HL-60 (cell line): Measurements from ENCODE around the gene EXOC4.

Source experiments
- DNase-seq, 2 experiments: peaks; one replicate each; pipeline ENCODE4 v3.0.0-alpha.2; 2010 to 2020; ENCODE audit warnings: low read depth in 1 of 2, low spot score in 1 of 2
- H3K27ac ChIP-seq: fragments of 250-450 bp; sonication (Bioruptor Pico); replicated peaks from 2 replicates; pipeline ENCODE4 v1.5.1; 2020; ENCODE audit warnings: mild to moderate bottlenecking, moderate library complexity
- H3K27me3 ChIP-seq: fragments of 250-450 bp; sonication (Bioruptor Pico); 2 replicates; pipeline ENCODE4 v1.5.1; 2021; ENCODE audit warnings: mild to moderate bottlenecking, moderate library complexity; ENCODE audit not compliant: insufficient read depth, poor library complexity, severe bottlenecking
- H3K4me3 ChIP-seq: replicated peaks from 2 replicates; pipeline ENCODE4 v1.5.1; 2011; ENCODE audit warnings: mild to moderate bottlenecking, control low read depth, low read length; ENCODE audit not compliant: insufficient read depth
- CTCF ChIP-seq: IDR thresholded peaks from one replicate; pipeline ENCODE4 v1.5.1; 2011; ENCODE audit warnings: low read length, control low read depth, inconsistent platforms; ENCODE audit not compliant: insufficient read depth
- GABPA ChIP-seq: IDR thresholded peaks from 2 replicates; pipeline ENCODE4 v1.6.1; 2012; ENCODE audit warnings: low read depth
- POLR2AphosphoS5 ChIP-seq: IDR thresholded peaks from 2 replicates; pipeline ENCODE4 v1.6.1; 2012; ENCODE audit warnings: low read depth
- REST ChIP-seq: IDR thresholded peaks from 2 replicates; pipeline ENCODE4 v1.6.1; 2012; ENCODE audit warnings: low read depth; ENCODE audit not compliant: insufficient replicate concordance
- SPI1 ChIP-seq: IDR thresholded peaks from 2 replicates; pipeline ENCODE4 v1.6.1; 2012; ENCODE audit warnings: low read depth, mild to moderate bottlenecking, borderline replicate concordance

Gene EXOC4

GRCh38 chr7:133484086-133484485, 231.2 kb downstream of the EXOC4 start:
- DNase-seq: no peak
- no peak for TF ChIP-seq GABPA
- no peak for TF ChIP-seq CTCF
- TF ChIP-seq SPI1: no peak
- no peak for TF ChIP-seq POLR2AphosphoS5
- TF ChIP-seq REST: no peak
- Histone ChIP-seq H3K27me3 (no peaks in the 10 kb centered on the region), H3K27ac (no peak overlapping the region), H3K4me3 (no peak overlapping the region)

GRCh38 chr7:133489906-133490305, 237.0 kb downstream of the EXOC4 start:
- DNase-seq: no peak
- TF ChIP-seq GABPA (no peak), CTCF (no peak), REST (no peak), POLR2AphosphoS5 (no peak), SPI1 (no peak)
- Histone ChIP-seq H3K27me3 (no peaks in the 10 kb centered on the region), H3K27ac (no peak overlapping the region), H3K4me3 (no peak overlapping the region)

- no peak for TF ChIP-seq POLR2AphosphoS5
- Histone ChIP-seq H3K4me3 (no peak overlapping the region), H3K27me3 (no peaks in the 10 kb centered on the region), H3K27ac (no peak overlapping the region)
- DNase-seq: no peak
Measured at GRCh38 chr7:133491201-133491691, 238.4 kb downstream of the EXOC4 start.

- H3K27ac ChIP-seq: no peak overlapping the region
- DNase-seq: no peak
- TF ChIP-seq REST (no peak), SPI1 (no peak), GABPA (no peak), CTCF (no peak), POLR2AphosphoS5 (no peak)
- H3K27me3 ChIP-seq: no peaks in the 10 kb centered on the region
- no peak overlapping the region for H3K4me3 ChIP-seq
Measured at GRCh38 chr7:133491846-133492652, 239.2 kb downstream of the EXOC4 start.
